Uterus (tissue), 4 donors: ENCODE measurements around the gene FMNL3. TPM values are rescaled to one million over a fixed set of nuclear protein-coding genes. Genes with fewer than 3 reads are reported as not detected.

Experiments used
- DNase-seq, 2 donors: peaks; one replicate each; pipeline ENCODE4 v3.0.0-alpha.2; 2019 to 2020
- H3K27ac ChIP-seq, 2 donors: fragments of 200-600 bp; sonication (generic); 1 replicate in 1 of 2; 2 replicates in 1 of 2; pipeline ENCODE4 v1.5.1; 2016 to 2018
- H3K27me3 ChIP-seq, 2 donors: fragments of 200-600 bp; sonication (generic); one replicate each; pipeline ENCODE4 v1.5.1; 2018 to 2019; ENCODE audit warnings: control low read depth in 1 of 2
- H3K36me3 ChIP-seq, 2 donors: fragments of 200-600 bp; sonication (generic); one replicate each; pipeline ENCODE4 v1.5.1; 2019; ENCODE audit warnings: control low read depth in 1 of 2
- H3K4me1 ChIP-seq, 2 donors: fragments of 200-600 bp; sonication (generic); one replicate each; pipeline ENCODE4 v1.5.1; 2018 to 2019; ENCODE audit warnings: control low read depth in 1 of 2
- H3K4me3 ChIP-seq, 2 donors: fragments of 200-600 bp; sonication (generic); 1 replicate in 1 of 2; 2 replicates in 1 of 2; pipeline ENCODE4 v1.5.1; 2018 to 2019; ENCODE audit warnings: mild to moderate bottlenecking in 1 of 2
- H3K9me3 ChIP-seq, 2 donors: fragments of 200-600 bp; sonication (generic); one replicate each; pipeline ENCODE4 v1.5.1; 2019; ENCODE audit warnings: control low read depth in 1 of 2
- POLR2A ChIP-seq, 2 donors: fragments of 450-650 bp; IDR thresholded peaks; one replicate each; pipeline ENCODE4 v1.6.1; 2016; ENCODE audit warnings: antibody characterized with exemption in 2 of 2, mild to moderate bottlenecking in 1 of 2, moderate library complexity in 1 of 2
- intact Hi-C: fragments of 100-400 bp; cut with DNase I; formaldehyde crosslinking; loops from one replicate; pipeline ENCODE4 v1.15.1; 2023; ENCODE audit warnings: low total_unique reads
- total RNA-seq, 4 donors: library from RNA; depleted of rRNA in 3 of 4; stranded (reverse); fragments of >200 nt in 3 of 4; gene quantifications; one replicate each; pipeline versions ENCODE4 v1.1.0 to v1.2.4, GENCODE V29; 2014 to 2023
- TF ChIP-seq, protein P1 (sequence below), 4 experiments: fragments of 200-600 bp in 2 of 4; fragments of 450-650 bp in 2 of 4; sonication (generic) in 2 of 4; IDR thresholded peaks; one replicate each; pipeline ENCODE4 v1.5.1; 2016 to 2019; ENCODE audit warnings: antibody characterized with exemption in 4 of 4, mild to moderate bottlenecking in 2 of 4, moderate library complexity in 1 of 4
- donor health status: DM: yes; HTN: yes; CAD: no.

FMNL3 gene
- total RNA-seq, 4 donors from 2014 or later = 3.3 to 45.7 (median 20.4) TPM

GRCh38 chr12:49702009-49702408 is 5.2 kb downstream of the FMNL3 start:
- no peak for DNase-seq
- TF ChIP-seq POLR2A (IDR thresholded peaks at IDR 0.05) = no peak
- TF ChIP-seq, protein P1, sequence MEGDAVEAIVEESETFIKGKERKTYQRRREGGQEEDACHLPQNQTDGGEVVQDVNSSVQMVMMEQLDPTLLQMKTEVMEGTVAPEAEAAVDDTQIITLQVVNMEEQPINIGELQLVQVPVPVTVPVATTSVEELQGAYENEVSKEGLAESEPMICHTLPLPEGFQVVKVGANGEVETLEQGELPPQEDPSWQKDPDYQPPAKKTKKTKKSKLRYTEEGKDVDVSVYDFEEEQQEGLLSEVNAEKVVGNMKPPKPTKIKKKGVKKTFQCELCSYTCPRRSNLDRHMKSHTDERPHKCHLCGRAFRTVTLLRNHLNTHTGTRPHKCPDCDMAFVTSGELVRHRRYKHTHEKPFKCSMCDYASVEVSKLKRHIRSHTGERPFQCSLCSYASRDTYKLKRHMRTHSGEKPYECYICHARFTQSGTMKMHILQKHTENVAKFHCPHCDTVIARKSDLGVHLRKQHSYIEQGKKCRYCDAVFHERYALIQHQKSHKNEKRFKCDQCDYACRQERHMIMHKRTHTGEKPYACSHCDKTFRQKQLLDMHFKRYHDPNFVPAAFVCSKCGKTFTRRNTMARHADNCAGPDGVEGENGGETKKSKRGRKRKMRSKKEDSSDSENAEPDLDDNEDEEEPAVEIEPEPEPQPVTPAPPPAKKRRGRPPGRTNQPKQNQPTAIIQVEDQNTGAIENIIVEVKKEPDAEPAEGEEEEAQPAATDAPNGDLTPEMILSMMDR (IDR thresholded peaks at IDR 0.05) = no peak
- no peaks in the 10 kb centered on the region for H3K27me3 ChIP-seq
- no peaks in the 10 kb centered on the region for H3K36me3 ChIP-seq
- no peaks in the 10 kb centered on the region for H3K9me3 ChIP-seq
- peaks cover 0 to 15% of the 10 kb centered on the region in 2 donors for H3K4me1 ChIP-seq
- intact Hi-C loops = no loop called here
- H3K4me3 ChIP-seq = no peak overlapping the region
- no peak overlapping the region for H3K27ac ChIP-seq

- H3K36me3 ChIP-seq = no peaks in the 10 kb centered on the region
- intact Hi-C loops = no loop called here
- DNase-seq = peak in 1 of 2 donors; percentile 22
- no peaks in the 10 kb centered on the region for H3K9me3 ChIP-seq
- H3K4me3 ChIP-seq = peak overlapping the region in 1 of 2 donors; percentile 7
- no peak for TF ChIP-seq POLR2A (IDR thresholded peaks at IDR 0.05)
- TF ChIP-seq, protein P1 (IDR thresholded peaks at IDR 0.05) = peak in 1 of 4 experiments; percentile 2
- no peaks in the 10 kb centered on the region for H3K27me3 ChIP-seq
- H3K27ac ChIP-seq = peak overlapping the region; percentile 77 to 83
- H3K4me1 ChIP-seq = peaks cover 0 to 10% of the 10 kb centered on the region in 2 donors
Measured at GRCh38 chr12:49698619-49699545, 8.3 kb downstream of the FMNL3 start.

DNA sequence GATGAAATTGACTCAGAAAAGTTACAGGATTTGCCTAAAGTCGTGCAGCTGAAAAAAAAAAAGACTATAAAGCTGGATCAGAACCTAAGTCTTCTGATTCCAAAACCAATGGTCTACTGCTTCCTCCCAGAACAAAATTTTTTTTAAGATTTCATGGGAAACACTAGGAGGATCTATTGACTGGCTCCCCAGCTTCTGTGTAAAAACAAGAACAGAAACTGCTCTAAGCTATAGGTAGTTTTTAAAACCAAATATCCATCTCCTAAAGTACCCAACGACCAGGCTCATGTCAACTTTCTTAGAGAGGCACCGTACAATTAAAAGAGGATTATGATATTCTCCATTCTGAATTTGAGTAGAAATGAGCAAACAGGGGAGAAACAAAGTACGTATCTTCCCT is 9.4 kb downstream of the FMNL3 start:
- TF ChIP-seq, protein P1 (IDR thresholded peaks at IDR 0.05) = no peak
- H3K27me3 ChIP-seq = no peaks in the 10 kb centered on the region
- peak overlapping the region; percentile 77 to 83 for H3K27ac ChIP-seq
- H3K9me3 ChIP-seq = no peaks in the 10 kb centered on the region
- H3K4me1 ChIP-seq = peaks cover 0 to 10% of the 10 kb centered on the region in 2 donors
- H3K36me3 ChIP-seq = no peaks in the 10 kb centered on the region
- H3K4me3 ChIP-seq = no peak overlapping the region
- DNase-seq = no peak
- intact Hi-C loops = no loop called here

DNA sequence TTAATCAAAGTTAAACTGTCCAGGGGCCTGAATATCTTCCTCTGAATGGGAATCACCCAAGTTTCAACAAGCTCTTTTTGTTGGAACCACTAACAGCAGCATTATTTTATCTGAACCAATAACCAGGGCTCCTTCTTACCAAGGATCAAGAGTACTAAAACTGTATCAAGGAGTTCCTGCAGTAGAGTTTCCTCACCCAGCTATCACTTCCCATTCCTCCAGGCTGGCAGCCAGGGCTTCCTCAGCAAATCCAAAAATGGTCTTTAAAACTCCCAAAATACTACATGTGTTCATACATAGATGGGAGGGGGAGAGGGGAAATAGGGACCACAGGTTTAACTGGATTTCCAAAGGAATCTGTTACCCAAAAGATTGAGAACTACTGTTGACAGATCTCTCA is 10.5 kb downstream of the FMNL3 start:
- Histone ChIP-seq H3K27me3 (no peaks in the 10 kb centered on the region), H3K4me3 (no peak overlapping the region), H3K27ac (peak overlapping the region; percentile 35 to 83), H3K9me3 (no peaks in the 10 kb centered on the region), H3K4me1 (peaks cover 0 to 10% of the 10 kb centered on the region in 2 donors), H3K36me3 (no peaks in the 10 kb centered on the region)
- TF ChIP-seq, protein P1 (IDR thresholded peaks at IDR 0.05) = no peak
- no peak for TF ChIP-seq POLR2A (IDR thresholded peaks at IDR 0.05)
- intact Hi-C loops = no loop called here
- DNase-seq = no peak

GRCh38 chr12:49693931-49694444 is 13.2 kb downstream of the FMNL3 start:
- Histone ChIP-seq H3K4me1 (peaks cover 0 to 3% of the 10 kb centered on the region in 2 donors), H3K27me3 (no peaks in the 10 kb centered on the region), H3K27ac (no peak overlapping the region), H3K9me3 (no peaks in the 10 kb centered on the region), H3K36me3 (no peaks in the 10 kb centered on the region), H3K4me3 (no peak overlapping the region)
- no peak for DNase-seq
- intact Hi-C loops = no loop called here
- no peak for TF ChIP-seq POLR2A (IDR thresholded peaks at IDR 0.05)
- TF ChIP-seq, protein P1 (IDR thresholded peaks at IDR 0.05) = no peak
